K562 (cell line): Measurements from ENCODE around the gene IRF2BP2. TPM values are rescaled to one million over a fixed set of nuclear protein-coding genes. Genes with fewer than 3 reads are reported as not detected.

Experiments used
- CTCF ChIP-seq, 3 experiments: IDR thresholded peaks in 2 of 3; conservative IDR thresholded peaks in 1 of 3; 2 replicates each; pipeline ENCODE4 v1.5.1; 2011 to 2012; ENCODE audit warnings: low read length in 3 of 3, mild to moderate bottlenecking in 3 of 3, control low read depth in 2 of 3, improper control_type of control experiment in 1 of 3, inconsistent platforms in 1 of 3, low read depth in 1 of 3, mixed read lengths in 1 of 3, moderate library complexity in 1 of 3; ENCODE audit not compliant: insufficient read depth in 2 of 3
- DNMT1 ChIP-seq: fragments of 450-650 bp; IDR thresholded peaks from 2 replicates; pipeline ENCODE4 v1.6.1; 2016; ENCODE audit warnings: antibody characterized with exemption, mild to moderate bottlenecking
- ELF4 ChIP-seq: fragments of 450-650 bp; formaldehyde crosslinking; IDR thresholded peaks from 2 replicates; pipeline ENCODE4 v1.4.0; 2022; ENCODE audit warnings: missing genetic modification characterization
- ELK3 ChIP-seq: fragments of 450-650 bp; formaldehyde crosslinking; IDR thresholded peaks from 2 replicates; pipeline ENCODE4 v1.4.0; 2020; ENCODE audit warnings: mild to moderate bottlenecking
- HINFP ChIP-seq: fragments of 450-650 bp; conservative IDR thresholded peaks from 2 replicates; pipeline ENCODE4 v1.6.1; 2016; ENCODE audit warnings: missing genetic modification characterization, low read depth, mild to moderate bottlenecking, control low read depth, missing compliant biosample characterization
- KDM5B ChIP-seq: fragments of 200-600 bp; sonication (generic); IDR thresholded peaks from 2 replicates; pipeline ENCODE4 v1.6.1; 2012; ENCODE audit warnings: low read depth, mild to moderate bottlenecking, moderate library complexity, low read length, control low read depth, inconsistent platforms; ENCODE audit not compliant: insufficient replicate concordance
- MIER1 ChIP-seq: fragments of 450-650 bp; IDR thresholded peaks from 2 replicates; pipeline ENCODE4 v1.6.1; 2016; ENCODE audit warnings: antibody characterized with exemption, mild to moderate bottlenecking, low read depth
- NFRKB ChIP-seq: fragments of 450-650 bp; IDR thresholded peaks from 2 replicates; pipeline ENCODE4 v1.6.1; 2016; ENCODE audit warnings: low read depth
- RBM34 ChIP-seq: fragments of 200-400 bp; formaldehyde crosslinking; IDR thresholded peaks from 2 replicates; pipeline ENCODE4 v1.6.1; 2018; ENCODE audit warnings: low read length, borderline replicate concordance; ENCODE audit not compliant: insufficient read depth
- SMAD3 ChIP-seq: fragments of 450-650 bp; formaldehyde crosslinking; conservative IDR thresholded peaks from 2 replicates; pipeline ENCODE4 v1.4.0; 2020; ENCODE audit warnings: mild to moderate bottlenecking
- TCF15 ChIP-seq: fragments of 250-450 bp; sonication (Bioruptor Pico); IDR thresholded peaks from 2 replicates; pipeline ENCODE4 v1.8.0; 2022; ENCODE audit warnings: moderate library complexity, mild to moderate bottlenecking, inconsistent platforms
- TCF3 ChIP-seq: sonication (generic); formaldehyde crosslinking; IDR thresholded peaks from 2 replicates; pipeline ENCODE4 v1.4.0; 2020; ENCODE audit warnings: mild to moderate bottlenecking, missing genetic modification reagents
- XRCC4 ChIP-seq: IDR thresholded peaks from one replicate; pipeline ENCODE4 v1.6.1; 2011; ENCODE audit not compliant: insufficient read depth, insufficient read length; ENCODE audit errors: extremely low read depth
- ZNF449 ChIP-seq: fragments of 250-450 bp; sonication (Bioruptor Pico); IDR thresholded peaks from 2 replicates; pipeline ENCODE4 v1.8.0; 2022; ENCODE audit warnings: moderate library complexity, mild to moderate bottlenecking, inconsistent platforms
- ZNF696 ChIP-seq: fragments of 250-450 bp; sonication (Bioruptor Pico); conservative IDR thresholded peaks from 2 replicates; pipeline ENCODE4 v1.4.0; 2020; ENCODE audit warnings: mild to moderate bottlenecking, moderate library complexity
- polyA plus RNA-seq, 8 experiments: library from polyadenylated mRNA; depleted of rRNA in 4 of 8; stranded (reverse) in 5 of 8; unstranded in 3 of 8; fragments of >200 nt; fragmentation: Nextera tagmentation in 2 of 8; fragmentation: Illumina TruSeq in 1 of 8; extraction: Ambion mirVana in 2 of 8; extraction: Trizol in 1 of 8; gene quantifications; 2 replicates each; pipeline versions ENCODE4 v1.2.1 to v1.2.3, GENCODE V29; 2011 to 2014; ENCODE audit warnings: inconsistent platforms in 1 of 8, missing spikeins in 1 of 8
- total RNA-seq, 7 experiments: library from RNA; depleted of rRNA in 6 of 7; stranded (reverse); fragments of >200 nt in 6 of 7; fragmentation: Illumina TruSeq in 2 of 7; extraction: Trizol in 2 of 7; gene quantifications; 2 replicates each; pipeline versions ENCODE4 v1.2.1 to v1.2.3, GENCODE V29; 2011 to 2021; ENCODE audit warnings: low replicate concordance in 1 of 7

Gene IRF2BP2
- total and polyA plus RNA-seq, 9 of the 15 experiments (the other 6 are each of a cell fraction or from before 2014, with no cell fraction given) = 7.7 to 68.6 (median 22.1) TPM

GRCh38 chr1:234599617-234600417 is 10.2 kb downstream of the IRF2BP2 start (continued):
- 0 out of 2 replicates have a peak, but pooled peaks have one; percentile 74 for TF ChIP-seq RBM34
- 0 out of 2 replicates have a peak, but pooled peaks have one; percentile 3 for TF ChIP-seq TCF3 (CRISPR knock-in tag)
- TF ChIP-seq ELF4 (CRISPR knock-in tag) = no peak
- TF ChIP-seq ZNF696 = no peak
- TF ChIP-seq MIER1 = no peak
- no peak for TF ChIP-seq TCF15 (CRISPR knock-in tag)
- 0 out of 2 replicates have a peak, but pooled peaks have one; percentile 50 for TF ChIP-seq NFRKB
- peak in 1 of 3 experiments; percentile 3; a peak in 1 of 6 replicates for TF ChIP-seq CTCF (IDR thresholded peaks at IDR 0.05 in 2 of 3, conservative IDR thresholded peaks at IDR 0.05 in 1 of 3; ENCODE audit: insufficient read depth in 2 of 3, low read depth in 1 of 3, low read length in 3 of 3)
- no peak for TF ChIP-seq DNMT1
- no peak for TF ChIP-seq SMAD3 (CRISPR knock-in tag)
- TF ChIP-seq KDM5B = peak; percentile 68
- no peak for TF ChIP-seq HINFP (tag)
- TF ChIP-seq ELK3 = no peak
- TF ChIP-seq ZNF449 (CRISPR knock-in tag) = 0 out of 2 replicates have a peak, but pooled peaks have one; percentile 47
- TF ChIP-seq XRCC4 = no peak
